Hair follicular keratinocyte (primary cell): Measurements from ENCODE around the gene AGPAT1. TPM values are rescaled to one million over a fixed set of nuclear protein-coding genes. Genes with fewer than 3 reads are reported as not detected.

Source experiments
- total RNA-seq: library from RNA; depleted of rRNA; stranded (reverse); fragments of >200 nt; gene quantifications from 2 replicates; pipeline ENCODE4 v1.2.3, GENCODE V29; 2015

Gene AGPAT1, protein sequence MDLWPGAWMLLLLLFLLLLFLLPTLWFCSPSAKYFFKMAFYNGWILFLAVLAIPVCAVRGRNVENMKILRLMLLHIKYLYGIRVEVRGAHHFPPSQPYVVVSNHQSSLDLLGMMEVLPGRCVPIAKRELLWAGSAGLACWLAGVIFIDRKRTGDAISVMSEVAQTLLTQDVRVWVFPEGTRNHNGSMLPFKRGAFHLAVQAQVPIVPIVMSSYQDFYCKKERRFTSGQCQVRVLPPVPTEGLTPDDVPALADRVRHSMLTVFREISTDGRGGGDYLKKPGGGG
- total RNA-seq = 49.2 and 63.7 TPM in 2 replicates

GRCh38 chr6:32175711-32176475 is at the start of gene AGPAT1:
Gene AGPAT1, minus strand, starts transcription at chr6:32176084. Its CDS starts 4,588 bp downstream, at chr6:32171496.

GRCh38 chr6:32223258-32224235 is 47.7 kb upstream of the AGPAT1 start, which contains the start of gene NOTCH4:
Gene NOTCH4, minus strand, starts transcription at chr6:32224067. Its CDS starts 139 bp downstream, at chr6:32223928.

DNA sequence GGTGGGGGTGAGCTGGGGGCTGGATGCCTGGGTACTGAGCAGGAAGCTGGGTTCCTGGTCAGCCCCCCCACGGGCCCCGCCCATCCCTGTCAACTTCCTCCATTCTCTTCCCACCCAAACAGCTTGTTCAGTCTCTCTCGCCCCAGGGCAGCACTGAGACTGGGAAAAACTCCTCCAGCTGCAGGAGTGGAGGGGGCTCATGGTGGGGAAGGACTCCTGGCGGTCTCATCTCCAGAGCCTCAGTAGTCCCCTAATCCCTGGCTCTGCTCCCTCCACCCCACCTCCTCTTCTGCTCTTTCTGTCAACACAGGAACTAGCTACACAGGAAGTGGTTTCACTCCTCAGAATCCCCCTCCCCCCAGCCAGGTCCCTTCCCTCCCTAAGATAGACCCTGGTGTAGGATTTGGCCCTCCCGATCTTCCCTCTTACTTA is 16.7 kb upstream of the AGPAT1 start, which contains the start of gene GPSM3:
Gene GPSM3 (minus strand): TSS at position 36 of the 432 bp plus-strand sequence. CDS start 130 bp downstream, outside the sequence.

GRCh38 chr6:32190054-32190851 is 14.4 kb upstream of the AGPAT1 start, which contains the start of gene PBX2:
Gene PBX2, minus strand, starts transcription at chr6:32190202. Its CDS starts 287 bp downstream, at chr6:32189915.

GRCh38 chr6:32184084-32184640 is 8.3 kb upstream of the AGPAT1 start, which contains the start of gene AGER:
Gene AGER, minus strand, starts transcription at chr6:32184253. Its CDS starts 31 bp downstream, at chr6:32184222.

DNA sequence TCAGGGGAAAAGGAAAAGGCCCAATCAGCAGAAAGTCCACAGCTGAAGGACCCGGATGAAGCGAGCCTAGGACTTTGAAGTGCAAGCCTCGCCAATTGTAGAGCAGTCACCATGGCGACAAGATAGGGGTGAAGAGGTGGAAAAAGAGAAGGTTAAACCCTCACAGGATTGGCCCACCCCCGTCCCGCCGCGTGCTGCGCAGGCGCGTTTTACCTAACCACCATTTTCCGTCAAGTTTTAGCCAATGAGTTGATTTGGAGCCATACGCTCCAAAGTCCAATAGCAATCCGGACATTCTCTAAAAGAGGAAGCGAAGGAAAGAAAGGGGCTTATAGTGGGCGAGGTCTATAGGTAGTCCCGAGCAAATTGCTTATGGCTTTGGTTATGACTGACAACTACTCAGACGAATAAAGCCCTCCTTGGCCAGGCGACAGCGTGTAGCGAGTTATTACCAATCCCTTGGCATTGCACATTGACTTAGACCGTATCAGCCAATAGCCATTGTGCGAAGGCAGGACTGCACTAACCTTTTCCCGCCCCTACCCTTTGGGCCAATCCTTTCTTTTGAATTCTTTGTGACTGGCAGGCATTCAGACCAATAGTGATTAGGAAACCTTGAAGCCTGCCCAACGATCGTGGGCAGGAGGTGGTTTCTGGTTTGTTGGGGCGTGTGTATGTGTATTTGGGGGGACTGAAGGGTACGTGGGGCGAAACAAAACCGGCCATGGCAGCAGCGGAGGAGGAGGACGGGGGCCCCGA is 2.1 kb upstream of the AGPAT1 start, which contains the start of gene RNF5:
Gene RNF5 (plus strand): TSS at position 618 of the 759 bp plus-strand sequence. CDS start 107 bp downstream, at position 725.

GRCh38 chr6:32164295-32164694 is 11.6 kb downstream of the AGPAT1 start, which contains the start of gene EGFL8:
Gene EGFL8, plus strand, starts transcription at chr6:32164595. Its CDS starts 1,571 bp downstream, at chr6:32166166.

GRCh38 chr6:32153564-32154513 is 22.0 kb downstream of the AGPAT1 start, which contains the start of gene PPT2:
Gene PPT2, plus strand, starts transcription at chr6:32154141. Its CDS starts 454 bp downstream, at chr6:32154595.

DNA sequence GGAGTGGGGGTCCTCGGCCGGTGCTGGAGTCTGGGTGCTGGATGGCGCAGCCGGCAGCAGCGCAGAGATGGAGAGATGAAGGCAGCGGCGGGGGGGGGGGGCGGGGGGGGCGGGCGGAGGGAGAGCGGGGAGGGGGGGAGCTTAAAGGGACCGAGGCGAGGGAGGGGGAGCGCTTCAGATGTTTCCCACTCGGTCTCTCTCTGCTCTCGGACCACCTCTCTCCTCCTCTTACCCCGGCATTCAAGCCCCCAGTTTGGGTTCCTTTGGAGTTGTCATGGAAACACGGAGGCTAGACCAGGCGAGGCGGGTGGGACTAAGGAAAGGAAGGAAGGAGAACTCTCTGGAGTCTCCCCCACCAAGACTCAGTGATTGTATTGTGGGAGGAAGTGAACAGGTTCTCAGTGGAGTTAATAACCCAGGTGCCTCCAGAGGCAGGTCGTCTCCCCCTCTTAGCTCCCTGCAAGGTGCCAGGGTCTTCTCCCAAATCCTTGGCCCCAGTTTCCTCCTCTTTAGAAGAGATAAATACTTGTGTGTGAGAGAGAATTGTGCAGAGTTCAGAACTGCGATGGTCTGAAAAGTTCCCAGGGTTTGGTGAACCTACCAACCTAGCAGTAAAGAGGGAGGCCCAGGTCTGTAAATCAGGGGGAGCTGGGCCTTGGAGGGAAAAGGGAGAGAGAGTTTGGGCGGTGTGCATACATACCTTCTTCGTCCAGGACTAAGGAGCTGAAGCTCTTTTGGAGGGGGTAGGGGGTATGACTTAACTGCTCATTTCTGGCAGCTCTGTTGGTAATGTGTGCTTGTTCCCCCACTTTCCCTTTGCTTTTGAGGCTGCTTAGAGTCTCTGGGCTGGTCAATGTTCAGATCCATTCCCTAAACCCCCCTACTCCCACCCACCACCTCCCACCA is 23.8 kb downstream of the AGPAT1 start, which contains the start of gene PRRT1:
Gene PRRT1 (minus strand): TSS at position 77 of the 906 bp plus-strand sequence. CDS start 112 bp downstream, outside the sequence.

GRCh38 chr6:32127717-32128592 is 47.9 kb downstream of the AGPAT1 start, which contains the start of gene ATF6B:
Gene ATF6B, minus strand, starts transcription at chr6:32128246. Its CDS starts 39 bp downstream, at chr6:32128207.

Other genes starting within 250 kb of the AGPAT1 start
- gene C2, start 248.4 kb downstream of the AGPAT1 start, total RNA-seq = not detected in 2 replicates
- 1.2 and 3.4 TPM in 2 replicates for gene CFB, start 230.0 kb downstream of the AGPAT1 start, total RNA-seq
- gene NELFE, start 217.1 kb downstream of the AGPAT1 start, total RNA-seq = 129 and 171 TPM in 2 replicates
- gene SKIC2, start 216.9 kb downstream of the AGPAT1 start, total RNA-seq = 34.5 and 47.2 TPM in 2 replicates
- gene DXO, start 203.9 kb downstream of the AGPAT1 start, total RNA-seq = 17.2 and 20.9 TPM in 2 replicates
- gene C4A, start 194.0 kb downstream of the AGPAT1 start, total RNA-seq = 1.7 and 3.4 TPM in 2 replicates
- 1.2 and 2.4 TPM in 2 replicates for gene C4B, start 161.3 kb downstream of the AGPAT1 start, total RNA-seq
- not detected in 2 replicates for gene CYP21A2, start 137.7 kb downstream of the AGPAT1 start, total RNA-seq
- 0.23 and 0.30 TPM in 2 replicates for gene TNXB, start 66.7 kb downstream of the AGPAT1 start, total RNA-seq
- 16.0 and 22.0 TPM in 2 replicates for gene ATF6B, start 47.8 kb downstream of the AGPAT1 start, total RNA-seq
- 4.5 and 7.8 TPM in 2 replicates for gene FKBPL, start 45.8 kb downstream of the AGPAT1 start, total RNA-seq
- gene PRRT1, start 24.1 kb downstream of the AGPAT1 start, total RNA-seq = not detected in 2 replicates
- gene PPT2, start 21.9 kb downstream of the AGPAT1 start, total RNA-seq = 14.3 and 17.5 TPM in 2 replicates
- gene EGFL8, start 11.5 kb downstream of the AGPAT1 start, total RNA-seq = 0.57 and 1.0 TPM in 2 replicates
- gene RNF5, start 2.3 kb upstream of the AGPAT1 start, total RNA-seq = 37.5 and 64.1 TPM in 2 replicates
- 1.3 and 1.8 TPM in 2 replicates for gene AGER, start 8.2 kb upstream of the AGPAT1 start, total RNA-seq
- gene PBX2, start 14.1 kb upstream of the AGPAT1 start, total RNA-seq = 22.7 and 42.2 TPM in 2 replicates
- 7.0 and 13.3 TPM in 2 replicates for gene GPSM3, start 16.6 kb upstream of the AGPAT1 start, total RNA-seq
- gene NOTCH4, start 48.0 kb upstream of the AGPAT1 start, total RNA-seq = 0.08 and 0.61 TPM in 2 replicates
- gene TSBP1, start 195.8 kb upstream of the AGPAT1 start, total RNA-seq = not detected in 2 replicates
- not detected in 2 replicates for gene BTNL2, start 231.1 kb upstream of the AGPAT1 start, total RNA-seq